ENCODE measurements around the gene RPTN.

GRCh38 chr1:152182944-152183361 lies 23.9 kb upstream of the RPTN start:
- TF ChIP-seq NFE2L2 (IDR thresholded peaks at IDR 0.05; ENCODE audit: low read depth, low read length): no peak
- TF ChIP-seq CTCF (conservative IDR thresholded peaks at IDR 0.05; ENCODE audit: low read depth, low read length): no peak
- TF ChIP-seq FOS (IDR thresholded peaks at IDR 0.05; ENCODE audit: low read depth, low read length): no peak
- TF ChIP-seq SMC3 (IDR thresholded peaks at IDR 0.05; ENCODE audit: low read depth, low read length): no peak
- TF ChIP-seq POLR2A (IDR thresholded peaks at IDR 0.05; ENCODE audit: low read depth, low read length): no peak
- TF ChIP-seq, protein P1, sequence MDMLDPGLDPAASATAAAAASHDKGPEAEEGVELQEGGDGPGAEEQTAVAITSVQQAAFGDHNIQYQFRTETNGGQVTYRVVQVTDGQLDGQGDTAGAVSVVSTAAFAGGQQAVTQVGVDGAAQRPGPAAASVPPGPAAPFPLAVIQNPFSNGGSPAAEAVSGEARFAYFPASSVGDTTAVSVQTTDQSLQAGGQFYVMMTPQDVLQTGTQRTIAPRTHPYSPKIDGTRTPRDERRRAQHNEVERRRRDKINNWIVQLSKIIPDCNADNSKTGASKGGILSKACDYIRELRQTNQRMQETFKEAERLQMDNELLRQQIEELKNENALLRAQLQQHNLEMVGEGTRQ (IDR thresholded peaks at IDR 0.05; ENCODE audit: low read depth, low read length): no peak
- no peak for TF ChIP-seq MXI1 (IDR thresholded peaks at IDR 0.05; ENCODE audit: borderline replicate concordance, low read depth, low read length)
- TF ChIP-seq CEBPB (IDR thresholded peaks at IDR 0.05; ENCODE audit: low read depth, low read length): no peak
- TF ChIP-seq MAFK (IDR thresholded peaks at IDR 0.05; ENCODE audit: low read depth, low read length): no peak

Data from IMR-90 (cell line).